B cell (primary cell): Measurements from ENCODE around the gene ZBTB43. TPM values are rescaled to one million over a fixed set of nuclear protein-coding genes. Genes with fewer than 3 reads are reported as not detected.

Experiments used
- ATAC-seq: fragments of 200-7000 bp; cut with Tn5 transposase; one replicate; pipeline ENCODE4 v1.10.0; 2021; ENCODE audit warnings: low read depth, mild to moderate bottlenecking, moderate number of reproducible peaks, moderate library complexity
- CTCF ChIA-PET: fragments of 350-600 bp; sonication (Branson Sonifier 250); formaldehyde crosslinking; loops from one replicate; lab custom pipeline; 2021; ENCODE audit warnings: antibody characterized with exemption, inconsistent platforms; lab: Charles Lee
- POLR2A ChIA-PET: fragments of 350-600 bp; sonication (Branson Sonifier 250); formaldehyde crosslinking; loops from one replicate; lab custom pipeline; 2021; ENCODE audit warnings: antibody characterized with exemption; lab: Charles Lee
- DNase-seq: peaks from one replicate; pipeline ENCODE4 v3.0.0; 2013
- H2AFZ ChIP-seq: 2 replicates; pipeline ENCODE4 v1.6.1; 2012; ENCODE audit warnings: mild to moderate bottlenecking, low read depth, low read length; ENCODE audit not compliant: insufficient read depth, poor library complexity, severe bottlenecking
- H3K27ac ChIP-seq, 2 donors: 1 replicate in 1 of 2; 2 replicates in 1 of 2; pipeline ENCODE4 v1.5.1; 2012 to 2013; ENCODE audit warnings: low read length in 2 of 2, mild to moderate bottlenecking in 2 of 2, moderate library complexity in 1 of 2
- H3K27me3 ChIP-seq, 4 experiments: fragments of 200-600 bp in 1 of 4; sonication (generic) in 1 of 4; replicated peaks in 1 of 4; 1 replicate in 2 of 4; 2 replicates in 2 of 4; pipeline versions ENCODE4 v1.6.1 to v1.7.0; 2013 to 2016; ENCODE audit warnings: low read length in 3 of 4, mild to moderate bottlenecking in 2 of 4, mixed read lengths in 1 of 4, moderate library complexity in 1 of 4; ENCODE audit not compliant: insufficient read depth in 4 of 4, control insufficient read depth in 3 of 4; ENCODE audit errors: control extremely low read depth in 1 of 4
- H3K36me3 ChIP-seq, 2 experiments: replicated peaks in 1 of 2; 1 replicate in 1 of 2; 2 replicates in 1 of 2; pipeline versions ENCODE4 v1.6.1 to v1.7.1; 2013; ENCODE audit warnings: low read length in 1 of 2; ENCODE audit not compliant: insufficient read depth in 2 of 2, control insufficient read depth in 1 of 2; ENCODE audit errors: control extremely low read depth in 1 of 2, extremely low read depth in 1 of 2
- H3K4me1 ChIP-seq, 2 donors: fragments of 200-600 bp in 1 of 2; sonication (generic) in 1 of 2; 1 replicate in 1 of 2; 2 replicates in 1 of 2; pipeline versions ENCODE4 v1.5.1 to v1.6.1; 2013 to 2017; ENCODE audit warnings: low read length in 2 of 2; ENCODE audit not compliant: control insufficient read depth in 2 of 2, insufficient read depth in 2 of 2
- H3K4me2 ChIP-seq: replicated peaks from 2 replicates; pipeline ENCODE3; 2012; ENCODE audit warnings: mild to moderate bottlenecking, low read depth, low read length; ENCODE audit not compliant: poor library complexity, severe bottlenecking
- H3K4me3 ChIP-seq, 5 experiments: fragments of 200-600 bp in 1 of 5; sonication (generic) in 1 of 5; 1 replicate in 3 of 5; 2 replicates in 2 of 5; pipeline versions ENCODE4 v1.5.1 to v1.7.0; 2011 to 2016; ENCODE audit warnings: low read length in 4 of 5, mild to moderate bottlenecking in 4 of 5, low read depth in 2 of 5, control low read depth in 1 of 5, moderate library complexity in 1 of 5; ENCODE audit not compliant: insufficient read depth in 1 of 5; ENCODE audit errors: control extremely low read depth in 1 of 5, extremely low read depth in 1 of 5
- H3K79me2 ChIP-seq: fragments of 200-600 bp; sonication (generic); one replicate; pipeline ENCODE4 v1.6.0; 2016; ENCODE audit warnings: low read length; ENCODE audit not compliant: control insufficient read depth, insufficient read depth
- H3K9ac ChIP-seq: fragments of 200-600 bp; sonication (generic); 2 replicates; pipeline ENCODE4 v1.6.1; 2017; ENCODE audit warnings: mild to moderate bottlenecking, low read length, moderate library complexity
- H3K9me3 ChIP-seq, 3 donors: one replicate each; pipeline versions ENCODE4 v1.6.1 to v1.7.1; 2013; ENCODE audit warnings: low read length in 2 of 3; ENCODE audit not compliant: control insufficient read depth in 2 of 3, insufficient read depth in 1 of 3; ENCODE audit errors: control extremely low read depth in 1 of 3
- H4K20me1 ChIP-seq: 2 replicates; pipeline ENCODE4 v1.6.0; 2012; ENCODE audit warnings: mild to moderate bottlenecking, low read length; ENCODE audit not compliant: insufficient read depth, control insufficient read depth, poor library complexity, severe bottlenecking
- H3K27ac Mint-ChIP-seq: one replicate; pipeline ENCODE4 v1.8.0; 2021; ENCODE audit warnings: mixed read lengths
- H3K27me3 Mint-ChIP-seq: one replicate; pipeline ENCODE4 v1.8.0; 2021; ENCODE audit warnings: mixed read lengths
- H3K4me1 Mint-ChIP-seq: one replicate; pipeline ENCODE4 v1.8.0; 2021; ENCODE audit warnings: mixed read lengths
- H3K4me3 Mint-ChIP-seq: one replicate; pipeline ENCODE4 v1.8.0; 2021; ENCODE audit warnings: mixed read lengths
- H3K9me3 Mint-ChIP-seq: one replicate; pipeline ENCODE4 v1.8.0; 2022; ENCODE audit warnings: mixed read lengths; ENCODE audit not compliant: insufficient read depth
- CTCF ChIP-seq: fragments of 200-600 bp; IDR thresholded peaks from one replicate; pipeline ENCODE4 v1.8.0; 2022; ENCODE audit warnings: antibody characterized with exemption, mild to moderate bottlenecking
- EZH2 ChIP-seq: IDR thresholded peaks from 2 replicates; pipeline ENCODE4 v1.6.1; 2012; ENCODE audit warnings: borderline replicate concordance, low read depth, mild to moderate bottlenecking, moderate library complexity, low read length; ENCODE audit not compliant: insufficient read depth, poor library complexity, severe bottlenecking
- WGBS: methylation state at CpG from one replicate; pipeline ENCODE4 v1.1.5; 2013; ENCODE audit warnings: missing lambda C conversion rate; ENCODE audit not compliant: insufficient coverage; 5-methylcytosine and 5-hydroxymethylcytosine counted together
- intact Hi-C: fragments of 100-400 bp; cut with micrococcal nuclease; formaldehyde crosslinking; loops from one replicate; pipeline ENCODE4 v1.10.0; 2022
- polyA plus RNA-seq: library from polyadenylated mRNA; depleted of rRNA; stranded (reverse); fragments of >200 nt; gene quantifications from 2 replicates; pipeline ENCODE4 v1.2.3, GENCODE V29; 2012
- total RNA-seq, 2 donors: library from RNA; stranded (reverse); fragments of 120-200 nt in 1 of 2; gene quantifications; 1 replicate in 1 of 2; 2 replicates in 1 of 2; pipeline versions ENCODE4 v1.2.3 to v1.2.4, GENCODE V29; 2013 to 2022

ZBTB43 gene
- total and polyA plus RNA-seq, 2 donors (not counting 1 experiment from before 2014, with no cell fraction given) = 7.0 to 20.2 TPM

GRCh38 chr9:126877418-126877817, 72.6 kb downstream of the ZBTB43 start:
- H3K36me3 ChIP-seq = peaks cover 3 to 31% of the 10 kb centered on the region in 2 experiments
- TF ChIP-seq CTCF (no peak), EZH2 (no peak)
- H2AFZ ChIP-seq = no peak overlapping the region
- Mint-ChIP-seq H3K9me3 (no peaks in the 10 kb centered on the region), H3K27me3 (no peaks in the 10 kb centered on the region), H3K4me3 (no peak overlapping the region), H3K4me1 (peaks cover 25% of the 10 kb centered on the region), H3K27ac (no peak overlapping the region)
- H3K9ac ChIP-seq = no peak overlapping the region
- H3K27me3 ChIP-seq = no peaks in the 10 kb centered on the region
- intact Hi-C loops = no loop called here
- H3K9me3 ChIP-seq = no peaks in the 10 kb centered on the region
- 87% methylated on average over 6 of the region's 9 CpGs for WGBS
- H3K4me3 ChIP-seq = no peak overlapping the region
- H3K4me2 ChIP-seq = no peak overlapping the region
- peaks cover 53% of the 10 kb centered on the region for H3K79me2 ChIP-seq
- ChIA-PET POLR2A (no interaction called here), CTCF (no interaction called here)
- H3K27ac ChIP-seq = no peak overlapping the region
- H3K4me1 ChIP-seq = no peaks in the 10 kb centered on the region
- no peak for ATAC-seq
- DNase-seq = no peak
- peaks cover 21% of the 10 kb centered on the region for H4K20me1 ChIP-seq

GRCh38 chr9:126879288-126879687, 74.4 kb downstream of the ZBTB43 start:
- Histone ChIP-seq H3K27ac (no peak overlapping the region), H3K27me3 (no peaks in the 10 kb centered on the region), H3K9me3 (no peaks in the 10 kb centered on the region), H3K79me2 (peaks cover 36% of the 10 kb centered on the region), H4K20me1 (peaks cover 15% of the 10 kb centered on the region), H3K36me3 (peaks cover 5 to 46% of the 10 kb centered on the region in 2 experiments), H3K9ac (no peak overlapping the region), H2AFZ (no peak overlapping the region), H3K4me3 (no peak overlapping the region), H3K4me1 (no peaks in the 10 kb centered on the region), H3K4me2 (no peak overlapping the region)
- WGBS = 98% methylated on average over 8 of the region's 9 CpGs
- peaks cover 19% of the 10 kb centered on the region for H3K4me1 Mint-ChIP-seq
- intact Hi-C loops = no loop called here
- no peaks in the 10 kb centered on the region for H3K27me3 Mint-ChIP-seq
- no peak for ATAC-seq
- TF ChIP-seq CTCF (no peak), EZH2 (no peak)
- DNase-seq = no peak
- no peak overlapping the region for H3K27ac Mint-ChIP-seq
- H3K9me3 Mint-ChIP-seq = no peaks in the 10 kb centered on the region
- POLR2A ChIA-PET = no interaction called here
- no peak overlapping the region for H3K4me3 Mint-ChIP-seq
- CTCF ChIA-PET = no interaction called here
